Endothelial cell (in vitro differentiated cells): Measurements from ENCODE around the gene SND1. TPM values are rescaled to one million over a fixed set of nuclear protein-coding genes. Genes with fewer than 3 reads are reported as not detected.
A peak's percentile ranks its signal among the peaks of the same experiment; 100 is the strongest.

ENCODE experiments used
- DNase-seq: peaks from one replicate; pipeline ENCODE4 v3.0.0; 2021; ENCODE audit warnings: low spot score
- H3K27ac Mint-ChIP-seq: one replicate; pipeline ENCODE4 v1.8.0; 2021; ENCODE audit warnings: mixed read lengths, inconsistent platforms; ENCODE audit not compliant: unreplicated experiment
- H3K27me3 Mint-ChIP-seq: one replicate; pipeline ENCODE4 v1.8.0; 2021; ENCODE audit warnings: mild to moderate bottlenecking, moderate library complexity, mixed read lengths, inconsistent platforms; ENCODE audit not compliant: unreplicated experiment
- H3K36me3 Mint-ChIP-seq: one replicate; pipeline ENCODE4 v1.8.0; 2021; ENCODE audit warnings: mild to moderate bottlenecking, low read depth, mixed read lengths, inconsistent platforms; ENCODE audit not compliant: unreplicated experiment
- H3K4me1 Mint-ChIP-seq: one replicate; pipeline ENCODE4 v1.8.0; 2021; ENCODE audit warnings: mild to moderate bottlenecking, mixed read lengths, inconsistent platforms; ENCODE audit not compliant: unreplicated experiment
- H3K4me3 Mint-ChIP-seq: one replicate; pipeline ENCODE4 v1.8.0; 2021; ENCODE audit warnings: mild to moderate bottlenecking, mixed read lengths, inconsistent platforms; ENCODE audit not compliant: unreplicated experiment
- H3K9me3 Mint-ChIP-seq: one replicate; pipeline ENCODE4 v1.8.0; 2021; ENCODE audit warnings: mixed read lengths, inconsistent platforms; ENCODE audit not compliant: unreplicated experiment
- total RNA-seq: library from RNA; stranded (reverse); fragmentation: NEBNext Ultra II Directional; extraction: Animal tissue kit (Norgen Biotek cat#: 25700); gene quantifications from one replicate; pipeline ENCODE4 v1.2.1, GENCODE V29; 2021; ENCODE audit not compliant: unreplicated experiment
- TF ChIP-seq, protein P1 (sequence below): fragments of 200-600 bp; sonication (generic); IDR thresholded peaks from one replicate; pipeline ENCODE4 v1.5.0; 2021; ENCODE audit warnings: antibody characterized with exemption; ENCODE audit not compliant: unreplicated experiment

The SND1 gene
- total RNA-seq, 1 donor from 2014 or later, result 375 TPM

DNA sequence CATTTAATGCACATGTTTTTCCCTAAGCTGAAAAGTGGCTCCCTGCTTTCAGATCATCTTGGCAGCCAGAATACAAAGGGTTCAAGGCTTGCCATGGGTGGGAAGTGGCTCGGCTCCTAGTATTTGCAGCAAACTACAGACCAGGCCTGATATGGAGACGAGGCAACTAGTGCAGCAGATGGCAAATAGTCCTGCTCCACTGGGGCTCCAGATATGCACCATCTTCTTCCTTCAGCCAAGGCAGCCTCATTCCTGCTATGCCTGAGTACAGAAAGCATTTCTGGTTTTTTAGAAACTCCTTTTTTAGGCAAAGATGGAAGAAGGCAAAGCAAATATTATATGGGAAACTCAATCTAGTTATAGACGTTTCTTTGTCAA, 355.3 kb downstream of the SND1 start:
- no peaks in the 10 kb centered on the region for H3K9me3 Mint-ChIP-seq
- peaks cover 34% of the 10 kb centered on the region for H3K27me3 Mint-ChIP-seq
- TF ChIP-seq, protein P1, sequence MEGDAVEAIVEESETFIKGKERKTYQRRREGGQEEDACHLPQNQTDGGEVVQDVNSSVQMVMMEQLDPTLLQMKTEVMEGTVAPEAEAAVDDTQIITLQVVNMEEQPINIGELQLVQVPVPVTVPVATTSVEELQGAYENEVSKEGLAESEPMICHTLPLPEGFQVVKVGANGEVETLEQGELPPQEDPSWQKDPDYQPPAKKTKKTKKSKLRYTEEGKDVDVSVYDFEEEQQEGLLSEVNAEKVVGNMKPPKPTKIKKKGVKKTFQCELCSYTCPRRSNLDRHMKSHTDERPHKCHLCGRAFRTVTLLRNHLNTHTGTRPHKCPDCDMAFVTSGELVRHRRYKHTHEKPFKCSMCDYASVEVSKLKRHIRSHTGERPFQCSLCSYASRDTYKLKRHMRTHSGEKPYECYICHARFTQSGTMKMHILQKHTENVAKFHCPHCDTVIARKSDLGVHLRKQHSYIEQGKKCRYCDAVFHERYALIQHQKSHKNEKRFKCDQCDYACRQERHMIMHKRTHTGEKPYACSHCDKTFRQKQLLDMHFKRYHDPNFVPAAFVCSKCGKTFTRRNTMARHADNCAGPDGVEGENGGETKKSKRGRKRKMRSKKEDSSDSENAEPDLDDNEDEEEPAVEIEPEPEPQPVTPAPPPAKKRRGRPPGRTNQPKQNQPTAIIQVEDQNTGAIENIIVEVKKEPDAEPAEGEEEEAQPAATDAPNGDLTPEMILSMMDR, result no peak
- H3K27ac Mint-ChIP-seq, result no peak overlapping the region
- peaks cover 57% of the 10 kb centered on the region for H3K4me1 Mint-ChIP-seq
- peaks cover 63% of the 10 kb centered on the region for H3K36me3 Mint-ChIP-seq
- no peak for DNase-seq
- H3K4me3 Mint-ChIP-seq, result peak overlapping the region; percentile 4

DNA sequence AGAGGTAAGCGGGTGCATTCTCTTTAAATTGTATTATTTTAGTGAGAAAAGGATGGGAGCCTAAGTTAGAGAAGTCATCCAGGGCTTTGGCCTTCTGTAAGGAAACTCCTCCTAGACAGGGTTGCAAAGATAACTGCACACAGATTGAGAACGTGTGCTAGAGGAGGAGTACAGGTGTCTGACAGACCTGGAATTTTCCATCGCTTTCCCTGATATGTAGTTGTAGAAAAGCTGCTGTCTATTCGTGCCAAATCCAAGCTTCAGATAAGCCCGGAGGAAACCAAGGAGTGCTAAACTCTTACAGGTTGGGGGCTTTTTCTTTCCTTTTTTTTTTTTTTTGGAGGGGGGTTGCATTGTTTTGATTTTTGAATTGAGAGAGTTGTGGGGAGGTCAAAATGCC, 356.1 kb downstream of the SND1 start:
- Mint-ChIP-seq H3K27me3 (peaks cover 30% of the 10 kb centered on the region), H3K9me3 (no peaks in the 10 kb centered on the region), H3K4me1 (peaks cover 61% of the 10 kb centered on the region), H3K4me3 (peak overlapping the region; percentile 6), H3K27ac (no peak overlapping the region), H3K36me3 (peaks cover 64% of the 10 kb centered on the region)
- TF ChIP-seq, protein P1, result no peak
- DNase-seq, result no peak

DNA sequence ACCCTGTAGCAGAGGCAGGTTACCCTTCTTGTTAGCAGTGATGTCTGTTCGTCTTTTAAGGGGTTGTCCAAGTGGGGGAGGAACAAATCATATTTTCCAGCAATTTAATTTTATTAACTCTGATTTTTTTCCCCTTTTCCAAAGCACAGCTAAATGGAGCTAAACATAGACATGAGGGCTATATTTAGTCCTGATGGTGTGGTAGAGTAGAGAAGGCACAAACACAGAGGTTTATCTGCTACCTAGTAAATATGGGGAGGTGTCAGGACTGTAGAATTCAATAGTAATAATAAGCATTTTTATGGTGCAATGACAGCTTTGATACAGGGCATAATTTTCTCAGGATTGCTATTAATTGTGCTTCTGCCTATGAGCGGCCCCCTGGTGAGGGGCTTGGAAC, 356.8 kb downstream of the SND1 start:
- no peak for DNase-seq
- Mint-ChIP-seq H3K9me3 (no peaks in the 10 kb centered on the region), H3K36me3 (peaks cover 58% of the 10 kb centered on the region), H3K27ac (no peak overlapping the region), H3K4me1 (peaks cover 55% of the 10 kb centered on the region), H3K27me3 (peaks cover 27% of the 10 kb centered on the region), H3K4me3 (no peak overlapping the region)
- TF ChIP-seq, protein P1, result no peak

DNA sequence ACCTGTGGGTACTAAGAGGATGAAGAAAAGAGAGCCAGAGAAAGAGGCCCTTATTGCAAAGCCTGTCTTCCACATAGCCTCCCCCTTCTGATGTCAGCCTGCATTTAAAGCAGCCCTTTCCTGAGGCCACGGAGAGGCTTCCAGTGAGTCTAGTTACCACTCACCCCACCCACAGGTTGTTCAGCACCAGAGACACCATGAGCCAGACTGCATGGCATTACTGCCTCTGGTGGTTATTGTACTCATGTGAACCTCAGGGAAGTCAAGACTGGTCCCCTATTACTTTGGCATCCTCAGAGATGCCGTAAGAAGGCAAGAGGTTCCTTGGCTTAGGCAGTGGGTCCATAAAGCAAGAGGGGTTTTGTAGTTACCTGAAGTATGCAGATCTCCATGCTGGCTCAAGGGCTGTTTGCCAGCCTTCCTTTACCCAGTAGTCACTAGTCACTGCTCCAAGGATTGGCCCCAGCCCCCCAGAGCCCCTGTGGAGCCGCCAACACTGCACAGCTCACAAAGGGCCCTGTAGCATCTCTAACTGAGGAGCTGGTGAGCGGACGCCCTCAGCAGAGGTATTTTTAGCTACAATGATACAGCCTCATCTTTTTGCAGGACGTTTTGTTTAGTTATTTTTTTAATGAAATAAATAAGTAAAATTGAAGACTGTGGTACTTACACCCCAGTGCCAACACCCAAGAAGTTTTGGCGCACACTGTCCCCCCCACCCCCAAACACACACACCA, 358.6 kb downstream of the SND1 start:
- TF ChIP-seq, protein P1, result no peak
- DNase-seq, result no peak
- Mint-ChIP-seq H3K4me3 (no peak overlapping the region), H3K9me3 (no peaks in the 10 kb centered on the region), H3K27ac (no peak overlapping the region), H3K4me1 (peaks cover 39% of the 10 kb centered on the region), H3K27me3 (peaks cover 18% of the 10 kb centered on the region), H3K36me3 (peaks cover 52% of the 10 kb centered on the region)

DNA sequence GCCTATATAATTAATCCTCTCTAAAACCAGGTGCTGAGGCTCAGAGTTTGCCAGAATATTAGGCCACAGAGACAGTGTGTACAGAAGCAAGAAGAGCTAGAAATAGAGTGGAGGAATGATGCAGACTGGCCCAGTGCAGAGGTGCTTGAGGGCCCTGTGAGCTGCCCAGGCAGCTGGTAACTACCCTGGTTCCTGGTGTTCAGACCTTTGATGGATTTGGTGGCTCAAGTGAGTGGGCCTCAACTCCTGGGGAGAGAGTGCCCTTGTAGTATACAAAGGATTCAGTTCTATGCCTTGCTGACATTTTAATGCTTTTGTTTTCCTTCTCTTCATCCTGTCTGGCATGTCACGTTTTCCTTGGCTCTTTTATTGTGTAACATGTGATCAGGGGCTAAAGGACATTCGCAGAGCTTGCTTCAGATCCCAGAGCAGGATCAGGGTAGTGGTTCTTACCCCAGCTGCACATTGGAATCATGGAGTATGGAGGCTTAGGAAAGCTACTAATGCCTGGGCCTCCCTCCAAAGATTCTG, 359.2 kb downstream of the SND1 start:
- H3K27me3 Mint-ChIP-seq, result peaks cover 14% of the 10 kb centered on the region
- no peak for DNase-seq
- H3K4me3 Mint-ChIP-seq, result peak overlapping the region; percentile 65
- peaks cover 35% of the 10 kb centered on the region for H3K4me1 Mint-ChIP-seq
- no peaks in the 10 kb centered on the region for H3K9me3 Mint-ChIP-seq
- peak overlapping the region; percentile 72 for H3K27ac Mint-ChIP-seq
- TF ChIP-seq, protein P1, result no peak
- peaks cover 48% of the 10 kb centered on the region for H3K36me3 Mint-ChIP-seq
